GOT3 (cell line): ENCODE results near the gene GLB1L2.

Experiments used
- DNase-seq: peaks from one replicate; lab custom pipeline; 2025; ENCODE audit warnings: mixed read lengths; lab: John Stamatoyannopoulos, UW

The GLB1L2 gene

DNA sequence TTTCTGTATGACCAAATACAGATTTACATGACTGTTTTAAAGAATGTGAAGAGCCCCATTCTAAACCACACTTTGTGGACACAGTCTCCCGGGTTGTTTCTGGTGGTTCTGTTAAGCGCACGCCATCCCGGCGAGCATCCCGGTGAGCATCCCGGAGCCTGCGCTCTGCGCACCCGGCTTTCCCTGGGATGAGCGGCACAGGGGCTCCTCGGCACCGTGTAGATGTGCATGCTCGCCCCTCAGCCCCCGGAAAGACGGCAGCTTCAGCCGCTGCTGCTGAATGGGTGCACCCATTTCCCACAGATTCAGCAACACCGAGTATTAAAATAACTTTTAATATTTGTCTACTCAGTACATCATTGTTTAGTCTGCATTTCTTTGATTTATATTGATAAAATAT, 36.0 kb downstream of the GLB1L2 start:
- no peak for DNase-seq

DNA sequence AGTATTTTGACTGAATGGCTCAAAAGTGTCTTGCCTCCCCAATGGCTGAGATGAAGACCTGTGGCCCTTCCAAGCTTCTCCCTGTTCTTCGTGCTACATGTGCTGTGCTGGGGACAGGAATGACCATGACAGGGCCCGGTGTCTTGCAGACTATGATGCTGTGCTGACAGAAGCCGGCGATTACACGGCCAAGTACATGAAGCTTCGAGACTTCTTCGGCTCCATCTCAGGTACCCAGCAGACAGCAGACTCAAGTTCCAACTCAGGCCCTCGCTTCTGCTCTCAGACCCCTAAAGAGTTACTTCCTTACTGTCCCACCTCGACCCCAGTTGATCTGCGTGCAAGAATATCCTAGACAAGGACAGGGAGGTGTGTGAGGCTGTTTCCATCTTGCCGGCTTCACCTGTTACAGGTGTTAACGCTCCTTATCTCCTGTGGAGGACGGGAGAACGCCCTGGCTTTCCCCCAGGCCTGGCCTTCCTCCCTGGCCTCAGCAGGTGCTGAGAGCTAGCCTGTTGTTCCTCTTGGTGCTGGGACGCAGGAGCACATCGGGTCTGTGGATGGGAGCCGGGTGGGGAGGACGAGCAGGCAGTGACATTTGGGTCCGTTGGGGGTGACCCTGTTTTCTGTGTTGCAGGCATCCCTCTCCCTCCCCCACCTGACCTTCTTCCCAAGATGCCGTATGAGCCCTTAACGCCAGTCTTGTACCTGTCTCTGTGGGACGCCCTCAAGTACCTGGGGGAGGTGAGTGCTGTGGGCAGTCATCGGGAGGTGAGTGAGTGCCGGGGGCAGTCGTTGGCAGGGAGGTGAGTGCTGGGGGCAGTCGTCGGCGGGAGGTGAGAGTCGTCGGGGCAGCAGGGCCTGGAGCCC, 38.1 kb downstream of the GLB1L2 start:
- DNase-seq = no peak

DNA sequence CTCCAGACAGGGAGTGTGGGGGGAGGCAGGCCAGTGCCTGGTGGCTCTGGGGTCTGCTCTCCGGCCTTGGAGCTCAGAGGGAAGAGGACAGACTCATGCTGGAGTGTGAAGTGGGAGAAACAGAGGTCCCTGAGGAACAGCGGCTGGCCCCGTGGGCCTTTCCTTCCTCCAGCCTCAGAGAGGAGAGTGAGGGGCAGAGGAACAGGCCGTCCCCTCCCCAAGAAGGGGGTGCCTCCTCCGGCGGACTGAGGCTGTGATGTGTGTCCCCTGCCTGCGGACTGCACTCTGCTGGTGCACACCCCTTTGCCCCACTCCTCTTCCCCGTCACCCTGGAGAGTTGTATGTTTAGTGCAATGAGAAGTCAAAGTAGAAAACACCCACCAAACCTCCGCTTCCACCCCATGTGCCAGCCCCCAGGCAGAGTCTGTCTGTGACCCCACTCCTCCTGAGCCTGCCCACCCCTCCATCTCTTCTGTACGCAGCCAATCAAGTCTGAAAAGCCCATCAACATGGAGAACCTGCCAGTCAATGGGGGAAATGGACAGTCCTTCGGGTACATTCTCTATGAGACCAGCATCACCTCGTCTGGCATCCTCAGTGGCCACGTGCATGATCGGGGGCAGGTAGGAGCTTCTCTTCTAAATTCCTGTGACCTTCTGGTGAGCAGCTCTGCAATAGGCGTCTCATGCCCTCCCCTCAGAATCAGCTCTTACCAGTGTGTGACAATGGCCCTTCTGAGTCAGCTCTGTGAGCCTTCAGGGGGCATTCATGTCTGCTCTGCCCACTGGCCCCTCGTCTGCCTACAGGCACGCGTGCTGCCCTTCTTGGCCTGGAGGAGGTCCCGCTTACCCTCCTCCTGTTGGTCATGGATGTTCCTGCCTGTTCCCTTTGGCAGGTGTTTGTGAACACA, 39.0 kb downstream of the GLB1L2 start:
- DNase-seq = no peak

DNA sequence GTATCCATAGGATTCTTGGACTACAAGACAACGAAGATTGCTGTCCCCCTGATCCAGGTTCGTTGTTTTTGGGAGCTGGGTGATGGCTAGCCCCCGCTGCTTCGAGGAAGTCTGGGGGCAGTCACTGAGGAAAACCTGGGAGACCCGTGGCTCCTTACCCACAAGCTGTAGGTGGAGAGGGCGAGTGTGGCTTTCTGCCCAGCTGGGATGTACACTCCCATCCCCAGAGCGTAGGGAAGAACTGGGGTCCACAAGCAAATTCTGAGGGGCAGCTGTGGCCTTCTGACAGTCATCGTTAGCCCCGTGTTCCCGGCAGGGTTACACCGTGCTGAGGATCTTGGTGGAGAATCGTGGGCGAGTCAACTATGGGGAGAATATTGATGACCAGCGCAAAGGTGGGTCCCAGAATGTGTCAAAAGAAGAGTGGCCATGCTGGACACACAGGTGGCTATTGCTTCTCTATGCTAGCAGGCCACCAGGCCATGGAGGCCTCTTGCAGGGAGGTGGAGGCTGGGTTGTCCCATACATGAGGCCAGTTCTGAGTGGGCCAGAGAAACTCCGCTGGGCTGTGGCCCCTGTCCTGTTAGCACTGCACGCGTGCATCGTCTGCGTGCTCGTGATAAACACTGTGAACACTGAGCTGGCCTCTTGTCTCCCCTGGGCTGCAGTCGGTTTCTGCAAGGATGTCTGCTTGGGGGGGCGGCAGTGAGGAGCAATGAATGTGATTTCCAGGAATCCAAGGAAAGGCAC, 39.8 kb downstream of the GLB1L2 start:
- no peak for DNase-seq

DNA sequence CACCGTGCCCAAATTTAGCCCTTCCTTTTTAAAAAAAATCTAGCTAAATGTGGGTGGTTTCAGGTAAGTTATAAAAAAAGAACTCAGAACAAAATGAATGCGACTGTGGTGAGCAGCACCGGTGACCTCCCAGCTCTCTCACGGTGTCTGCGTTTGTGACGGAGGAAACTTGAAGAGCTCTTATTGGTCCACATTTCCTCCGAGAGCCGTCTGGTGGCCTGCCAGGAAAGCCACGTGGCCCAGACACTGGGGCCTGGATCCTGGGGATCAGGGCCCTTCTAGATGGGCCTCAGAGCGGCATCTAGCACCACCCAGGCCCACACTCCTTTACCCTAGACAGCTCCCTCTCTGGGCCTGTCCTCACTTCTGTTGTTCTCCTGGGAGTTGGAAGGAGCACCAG, 40.7 kb downstream of the GLB1L2 start:
- no peak for DNase-seq

DNA sequence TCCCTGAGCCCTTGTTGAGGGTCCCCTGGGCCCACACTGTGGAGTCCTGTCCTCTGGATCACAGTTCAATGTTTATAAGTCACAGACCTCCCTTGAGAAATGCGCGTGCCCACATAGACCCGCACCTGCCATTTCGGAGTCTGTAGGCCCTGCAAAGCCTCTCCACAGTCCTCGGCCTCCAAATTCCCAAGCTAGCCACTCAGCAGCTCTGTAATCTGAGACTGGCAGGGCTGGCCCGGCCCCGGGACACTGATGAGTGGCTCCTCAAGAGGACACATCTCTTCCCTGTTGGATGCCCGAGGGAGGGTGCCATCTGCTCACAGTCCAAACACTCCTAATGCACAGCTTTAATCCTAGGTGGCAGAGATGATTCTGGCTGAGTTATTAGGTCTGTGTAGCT, 41.2 kb downstream of the GLB1L2 start:
- DNase-seq = no peak

DNA sequence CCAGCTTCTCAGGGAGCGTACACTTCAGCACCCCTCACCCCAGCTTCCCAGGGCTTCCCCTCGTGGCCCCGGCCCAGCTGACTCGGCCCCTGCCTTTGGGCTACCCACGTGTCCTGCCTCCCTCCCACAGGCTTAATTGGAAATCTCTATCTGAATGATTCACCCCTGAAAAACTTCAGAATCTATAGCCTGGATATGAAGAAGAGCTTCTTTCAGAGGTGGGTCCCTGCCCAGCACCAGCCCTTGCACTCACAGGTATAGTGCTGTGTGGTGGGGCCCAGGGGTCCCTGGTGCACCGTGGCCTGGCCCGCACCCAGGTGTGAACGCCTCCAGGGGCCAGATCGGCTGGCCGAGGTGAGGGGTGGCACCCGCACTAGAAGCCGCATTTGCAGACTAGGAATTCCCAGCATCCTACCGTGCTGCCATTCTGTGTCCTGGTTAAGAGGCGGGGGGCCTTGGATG, 41.8 kb downstream of the GLB1L2 start:
- DNase-seq = no peak

DNA sequence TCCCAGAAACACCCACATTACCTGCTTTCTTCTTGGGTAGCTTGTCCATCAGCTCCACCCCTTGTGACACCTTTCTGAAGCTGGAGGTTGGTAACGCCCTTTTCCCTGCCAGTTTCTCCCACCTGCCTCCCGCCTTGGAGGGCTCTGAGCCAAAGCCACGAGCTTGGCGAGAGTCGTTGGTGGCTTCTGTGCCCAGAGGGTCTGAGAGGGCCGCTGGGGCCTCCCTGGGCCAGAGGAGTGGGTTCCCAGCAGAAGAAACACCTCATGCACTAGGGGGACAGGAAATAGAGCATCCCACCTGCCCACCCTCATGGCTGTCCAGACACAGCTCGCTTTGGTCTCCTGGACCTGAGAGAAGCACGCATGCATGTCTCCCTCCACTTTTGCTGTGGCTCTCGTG, 42.4 kb downstream of the GLB1L2 start:
- no peak for DNase-seq

DNA sequence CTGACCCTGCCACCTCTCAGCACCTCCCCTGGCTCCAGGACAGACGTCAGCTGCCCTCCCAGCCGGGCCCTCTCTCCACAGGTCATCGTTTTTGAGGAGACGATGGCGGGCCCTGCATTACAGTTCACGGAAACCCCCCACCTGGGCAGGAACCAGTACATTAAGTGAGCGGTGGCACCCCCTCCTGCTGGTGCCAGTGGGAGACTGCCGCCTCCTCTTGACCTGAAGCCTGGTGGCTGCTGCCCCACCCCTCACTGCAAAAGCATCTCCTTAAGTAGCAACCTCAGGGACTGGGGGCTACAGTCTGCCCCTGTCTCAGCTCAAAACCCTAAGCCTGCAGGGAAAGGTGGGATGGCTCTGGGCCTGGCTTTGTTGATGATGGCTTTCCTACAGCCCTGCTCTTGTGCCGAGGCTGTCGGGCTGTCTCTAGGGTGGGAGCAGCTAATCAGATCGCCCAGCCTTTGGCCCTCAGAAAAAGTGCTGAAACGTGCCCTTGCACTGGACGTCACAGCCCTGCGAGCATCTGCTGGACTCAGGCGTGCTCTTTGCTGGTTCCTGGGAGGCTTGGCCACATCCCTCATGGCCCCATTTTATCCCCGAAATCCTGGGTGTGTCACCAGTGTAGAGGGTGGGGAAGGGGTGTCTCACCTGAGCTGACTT, 43.2 kb downstream of the GLB1L2 start:
- no peak for DNase-seq

DNA sequence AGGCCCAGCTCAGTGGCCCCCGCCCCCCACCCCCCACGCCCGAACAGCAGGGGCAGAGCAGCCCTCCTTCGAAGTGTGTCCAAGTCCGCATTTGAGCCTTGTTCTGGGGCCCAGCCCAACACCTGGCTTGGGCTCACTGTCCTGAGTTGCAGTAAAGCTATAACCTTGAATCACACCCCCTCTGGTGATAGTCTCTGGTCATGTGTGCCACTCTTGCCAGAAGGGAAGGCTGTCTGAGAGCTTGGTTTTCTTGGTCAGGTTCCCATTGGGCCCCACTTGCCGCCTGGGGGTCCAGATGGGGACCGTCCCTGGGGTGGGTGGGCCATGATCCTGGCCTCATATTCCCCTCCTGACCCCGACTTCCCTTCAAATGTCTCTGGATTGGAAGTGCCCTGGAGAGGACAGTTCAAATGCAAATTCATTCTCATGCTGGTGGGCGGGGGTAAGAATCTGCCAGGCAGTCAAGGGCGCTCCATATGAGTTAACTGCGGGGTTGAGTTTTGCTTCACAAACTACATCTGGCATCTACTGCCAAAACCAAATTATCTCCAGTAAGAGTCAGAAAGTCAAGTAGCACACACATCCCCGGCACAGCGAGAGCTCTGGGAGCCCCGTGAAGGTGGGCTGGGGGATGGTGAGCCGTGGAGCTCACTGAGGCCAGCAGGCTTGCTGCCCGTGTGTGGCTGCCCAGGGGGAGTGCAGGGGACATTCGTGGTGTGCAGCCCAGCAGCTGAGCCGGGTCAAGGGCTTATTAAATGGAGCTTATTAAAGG, 44.5 kb downstream of the GLB1L2 start:
- DNase-seq = no peak

DNA sequence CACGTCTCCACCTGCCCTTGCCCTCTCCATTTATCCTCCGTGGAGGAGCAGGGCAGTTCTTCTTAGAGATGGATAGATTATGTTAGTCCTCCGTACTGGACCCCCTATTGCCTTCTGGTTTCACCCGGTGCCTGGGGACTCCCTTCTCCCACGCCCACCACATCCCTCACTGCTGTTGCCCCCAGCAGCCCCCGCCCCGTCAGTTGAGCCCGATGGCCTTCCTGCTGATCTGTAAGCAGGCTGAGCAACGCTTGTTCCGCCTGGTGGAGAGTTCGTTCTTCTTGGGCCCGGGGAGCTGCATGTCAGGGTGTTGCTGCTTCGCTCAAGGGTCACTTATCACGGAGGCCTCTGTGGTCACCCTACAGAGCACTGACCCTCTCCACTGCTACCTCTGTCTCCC, 46.1 kb downstream of the GLB1L2 start:
- DNase-seq = no peak

DNA sequence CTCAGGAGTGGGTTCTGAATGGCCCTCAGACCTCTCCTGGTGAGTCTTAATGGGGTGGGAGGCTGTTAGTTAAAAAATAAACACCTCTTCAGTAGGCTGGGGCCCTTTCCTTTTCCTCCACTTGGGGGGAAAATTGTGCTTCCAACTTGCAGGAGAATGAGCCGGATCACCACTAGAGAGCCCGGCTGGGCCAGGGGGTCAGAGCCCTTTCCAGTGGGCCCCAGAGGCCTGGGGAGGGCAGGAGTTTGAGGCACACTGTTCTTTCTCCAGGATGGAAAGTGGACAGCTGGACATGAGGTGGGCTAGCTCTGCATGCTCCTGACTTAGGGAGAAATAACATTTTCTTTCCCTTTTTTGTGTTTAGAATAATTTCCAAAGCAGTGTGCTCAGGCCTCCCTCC, 47.5 kb downstream of the GLB1L2 start:
- no peak for DNase-seq

DNA sequence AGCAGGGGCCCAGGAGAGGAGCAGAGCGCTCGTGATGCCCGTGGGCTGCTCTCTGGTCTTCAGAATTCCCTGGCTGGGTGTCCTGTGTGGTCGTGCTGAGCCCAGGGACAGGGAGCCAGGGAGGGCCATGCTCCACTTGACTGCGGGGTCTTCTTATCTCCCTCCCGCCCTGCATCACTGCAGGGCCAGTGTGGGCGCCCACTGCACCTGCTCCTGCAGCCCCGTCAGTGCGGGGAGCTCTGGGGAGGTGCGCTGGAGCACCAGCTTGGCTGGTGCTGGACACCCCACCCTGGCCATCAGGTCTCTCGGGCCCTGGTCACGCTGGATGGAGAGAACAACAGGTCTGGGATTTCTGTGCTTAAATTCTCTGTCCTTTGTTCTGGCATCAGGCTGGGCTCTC, 48.4 kb downstream of the GLB1L2 start:
- DNase-seq = no peak

DNA sequence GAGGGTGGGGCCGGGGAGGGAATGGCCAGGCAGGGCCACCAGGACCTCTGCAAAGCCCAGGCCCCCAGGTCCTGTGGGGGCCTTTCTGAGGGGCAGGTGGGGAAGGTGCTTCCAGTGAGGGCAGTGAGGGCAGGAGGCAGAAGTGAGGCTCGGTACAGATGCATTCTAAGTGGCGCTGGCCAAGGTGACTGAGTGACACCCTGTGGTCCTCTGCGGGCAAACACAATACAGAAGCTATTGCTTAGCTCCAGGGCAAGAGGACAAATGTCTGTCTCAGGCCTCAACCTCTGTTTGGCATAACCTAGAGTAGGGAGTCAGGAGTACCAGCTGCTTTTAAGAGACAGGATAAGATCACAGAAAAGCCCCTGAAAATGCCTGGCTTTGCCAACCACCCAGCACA, 49.0 kb downstream of the GLB1L2 start:
- DNase-seq = no peak

DNA sequence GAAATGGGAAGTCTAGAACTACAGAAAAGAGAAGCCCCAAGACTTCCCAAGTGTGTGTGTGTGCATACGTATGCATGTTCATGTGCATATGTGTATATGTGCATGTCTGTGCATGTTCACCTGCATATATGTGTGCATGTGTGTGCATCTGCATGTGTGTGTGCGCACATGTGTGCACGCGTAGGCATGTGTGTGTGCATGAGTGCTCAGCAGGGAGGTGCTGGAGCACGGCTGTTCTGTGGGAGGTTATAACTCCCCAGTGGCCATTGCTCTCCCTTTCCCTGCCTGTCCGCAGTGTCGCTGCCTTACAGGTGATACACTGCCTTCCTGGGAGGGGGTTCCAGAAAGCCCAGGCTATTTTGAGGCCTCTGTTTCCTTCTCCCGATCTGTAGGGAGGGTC, 50.5 kb downstream of the GLB1L2 start:
- DNase-seq = no peak

DNA sequence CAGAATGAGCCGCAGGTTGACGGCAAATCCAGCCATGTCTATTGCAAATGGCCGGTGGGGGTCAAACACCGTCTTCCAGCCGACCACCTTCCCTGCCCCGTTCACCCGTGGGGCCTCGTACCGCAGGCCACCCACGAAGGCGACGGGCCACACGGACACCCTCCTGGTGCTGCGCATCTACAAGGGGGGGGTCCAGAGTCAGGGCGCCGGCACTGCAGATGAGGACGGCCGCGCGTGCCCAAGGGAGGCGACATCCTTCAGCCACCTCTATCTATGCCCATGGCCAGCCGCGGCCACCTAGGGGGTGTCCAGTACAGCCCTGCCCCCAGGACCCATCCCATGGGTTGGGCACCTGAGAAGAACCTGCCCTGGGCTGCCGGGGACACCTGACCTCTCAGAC, 51.0 kb downstream of the GLB1L2 start:
- no peak for DNase-seq

DNA sequence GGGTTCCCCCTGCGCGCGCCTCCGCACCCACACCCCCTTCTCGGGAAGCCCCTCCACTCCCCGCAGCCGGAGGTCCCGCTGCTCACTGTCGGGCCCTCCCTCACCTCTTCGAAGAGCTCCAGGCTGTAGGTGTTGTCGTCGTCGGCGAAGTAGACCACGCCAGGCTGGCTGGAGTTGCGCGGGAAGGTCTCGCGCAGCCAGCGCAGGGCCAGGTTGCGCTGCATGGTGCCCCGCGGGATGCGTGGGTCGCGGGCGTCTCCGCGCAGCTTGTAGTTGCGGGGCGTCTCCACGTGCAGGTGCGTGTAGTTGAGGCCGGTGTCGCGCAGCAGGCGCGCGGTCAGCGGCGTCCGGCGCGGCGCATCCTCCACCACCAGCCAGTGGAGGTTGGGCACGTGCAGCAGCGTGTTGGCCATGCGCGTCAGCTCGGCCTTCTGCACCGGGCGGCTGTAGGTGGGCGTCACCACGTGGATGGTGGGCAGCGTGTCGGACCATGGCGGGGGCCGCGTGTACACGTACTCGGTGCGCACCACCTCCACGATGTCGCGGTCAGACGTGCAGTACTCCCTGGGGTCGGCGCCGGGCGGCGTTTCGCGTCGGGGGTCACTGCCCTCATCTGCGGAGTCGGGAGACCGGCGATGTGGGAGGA, 51.9 kb downstream of the GLB1L2 start:
- no peak for DNase-seq

DNA sequence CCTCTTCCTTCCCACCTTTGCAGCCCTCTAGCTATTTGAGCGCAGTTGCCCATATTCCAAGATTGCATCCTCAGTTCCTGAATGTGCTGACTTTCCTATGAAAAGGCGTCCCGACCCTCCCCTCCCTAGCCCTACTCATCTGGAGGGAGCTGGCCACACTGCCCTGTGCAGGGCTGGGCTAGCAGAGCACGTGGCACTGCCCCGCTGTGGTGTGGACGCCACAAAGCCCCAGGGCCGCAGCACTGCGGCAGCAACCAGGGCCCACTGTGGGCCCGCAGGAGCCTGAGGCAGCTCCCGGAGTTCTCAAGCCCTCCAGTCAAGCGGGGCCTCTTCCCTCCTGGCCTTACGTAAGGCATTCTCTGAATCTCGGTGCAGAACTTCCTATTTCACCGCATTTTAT, 52.6 kb downstream of the GLB1L2 start:
- no peak for DNase-seq

DNA sequence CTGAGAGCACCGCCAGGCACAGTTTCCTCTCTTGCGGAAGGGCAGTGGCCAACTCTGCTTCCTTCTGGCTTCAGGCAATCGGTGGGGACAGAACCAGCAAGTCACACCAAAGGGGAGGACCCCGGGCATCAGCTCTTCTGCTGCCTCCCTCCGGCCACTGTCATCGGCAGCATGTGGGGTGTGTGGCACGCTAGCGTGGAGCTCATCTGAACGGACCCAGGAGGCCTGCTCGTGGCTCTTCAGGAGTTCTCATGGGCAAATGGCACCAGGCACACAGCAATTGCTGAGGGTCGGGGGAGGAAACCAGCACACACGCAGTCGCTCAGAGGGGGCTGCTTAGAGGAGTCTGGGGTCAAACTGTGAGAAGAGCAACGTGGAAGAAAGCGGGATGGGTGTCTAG, 53.4 kb downstream of the GLB1L2 start:
- no peak for DNase-seq

DNA sequence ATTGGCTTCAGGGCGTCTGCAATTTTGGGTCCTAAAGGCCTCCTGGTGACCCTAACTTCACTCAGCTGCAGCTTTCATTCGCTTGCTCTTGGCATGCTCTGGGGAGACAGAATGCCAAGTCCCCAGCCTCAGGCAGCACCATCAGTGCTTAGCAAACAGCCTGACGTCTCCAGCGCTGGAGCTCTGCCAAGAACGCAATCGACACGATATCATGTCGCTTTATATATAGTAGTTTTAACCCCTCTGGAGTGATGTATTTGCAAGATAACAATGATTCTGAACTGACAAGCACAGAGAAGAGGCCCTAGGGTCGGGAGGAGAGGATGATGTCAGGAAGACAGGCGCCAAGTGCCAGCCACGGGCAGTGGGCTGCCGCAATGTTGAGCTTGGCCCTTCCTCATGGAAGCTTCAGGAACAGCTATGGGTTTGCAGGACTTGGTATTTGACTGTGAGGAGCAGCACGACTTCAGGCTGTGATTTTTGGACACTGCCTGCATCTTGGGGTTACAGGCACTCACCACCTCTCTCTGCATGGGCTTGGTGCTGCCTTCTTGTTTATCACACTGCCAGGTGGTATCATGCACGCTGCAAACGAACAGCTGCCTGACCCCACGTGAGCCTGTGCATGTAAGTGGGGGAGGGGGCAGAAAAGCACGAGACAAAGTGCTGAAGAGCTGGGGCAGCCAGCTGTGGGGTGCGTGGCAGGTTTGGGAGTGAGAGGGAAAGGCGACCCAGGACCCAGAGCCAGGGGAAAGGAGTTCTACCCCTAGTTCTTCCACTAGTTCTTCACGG, 54.2 kb downstream of the GLB1L2 start:
- no peak for DNase-seq
